HG03354 (cell line): ENCODE measurements around the gene SPEN.

ENCODE experiments used
- ATAC-seq: cut with Tn5 transposase; IDR thresholded peaks from one replicate; pipeline ENCODE4 v1.9.1; 2021; ENCODE audit warnings: mild to moderate bottlenecking; ENCODE audit not compliant: unreplicated experiment, poor library complexity, severe bottlenecking

Gene SPEN

DNA sequence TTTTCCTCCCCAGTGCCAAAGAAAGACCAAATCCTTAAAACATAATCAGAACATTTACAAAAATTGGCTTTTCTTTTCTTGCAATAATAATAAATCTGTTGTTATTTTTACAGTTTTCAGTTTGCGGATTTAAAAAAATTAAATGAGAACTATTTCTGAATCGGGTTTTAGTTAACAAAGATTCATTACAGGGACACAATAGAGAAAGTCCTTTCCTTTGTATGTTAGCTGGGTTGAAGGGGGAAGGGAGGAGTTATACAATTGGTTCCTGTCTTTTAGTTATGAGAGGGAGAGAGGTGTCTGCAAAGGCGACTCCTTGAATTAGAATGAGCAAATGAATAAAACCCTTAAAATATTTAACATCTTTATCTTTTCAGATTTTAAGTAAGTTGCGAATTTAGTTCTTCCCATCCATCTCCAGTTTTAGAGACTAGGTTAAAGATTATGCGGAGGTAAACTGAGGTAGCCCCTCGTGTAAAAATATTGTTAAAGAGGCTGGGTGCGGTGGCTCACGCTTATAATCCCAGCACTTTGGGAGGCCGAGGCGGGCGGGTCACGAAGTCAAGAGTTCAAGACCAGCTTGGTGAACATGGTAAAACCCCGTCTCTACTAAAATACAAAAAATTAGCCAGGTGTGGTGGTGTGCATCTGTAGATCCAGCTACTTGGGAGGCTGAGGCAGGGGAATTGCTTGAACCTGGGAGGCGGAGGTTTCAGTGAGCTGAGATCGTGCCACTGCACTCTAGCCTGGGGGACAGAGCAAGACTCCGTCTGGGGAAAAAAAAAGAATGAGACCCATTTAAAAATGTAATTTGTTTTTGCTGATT lies 3.9 kb downstream of the SPEN start:
- no peak for ATAC-seq

DNA sequence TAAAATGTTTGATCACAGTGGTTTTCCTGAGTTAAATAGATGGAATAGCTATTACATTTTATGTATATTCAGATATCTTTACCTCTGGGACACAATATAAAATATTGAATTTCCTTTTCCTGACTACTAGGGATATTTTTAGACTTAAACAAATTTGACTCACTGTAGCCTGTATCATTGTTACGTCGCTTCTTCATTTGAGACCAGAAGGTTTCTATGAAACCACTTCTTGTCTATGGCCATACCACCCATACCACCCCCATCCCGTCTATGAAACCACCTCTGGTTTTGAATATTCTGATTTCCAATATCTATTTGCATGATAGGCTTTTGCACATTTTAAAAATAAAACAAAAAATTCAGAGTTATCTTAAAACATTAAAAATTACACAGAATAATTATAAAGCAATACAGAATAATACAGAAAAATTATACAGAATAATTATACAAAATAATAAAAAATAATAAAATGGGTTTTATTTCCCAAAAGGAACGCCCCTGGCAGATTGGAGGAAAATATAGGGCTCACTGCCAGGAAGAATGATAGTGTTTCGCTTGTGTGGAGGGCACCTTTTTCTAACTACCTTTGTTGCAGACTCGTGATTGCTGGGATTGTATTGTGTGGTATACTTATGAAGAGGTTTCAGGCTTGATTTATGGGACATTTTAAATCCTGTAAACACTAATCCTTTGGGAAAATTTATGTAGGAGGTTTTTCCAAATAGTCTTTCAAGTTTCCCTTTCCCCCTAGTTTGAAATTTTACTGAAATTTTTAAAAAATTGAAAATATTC lies 4.7 kb downstream of the SPEN start:
- peak; percentile 29 for ATAC-seq

DNA sequence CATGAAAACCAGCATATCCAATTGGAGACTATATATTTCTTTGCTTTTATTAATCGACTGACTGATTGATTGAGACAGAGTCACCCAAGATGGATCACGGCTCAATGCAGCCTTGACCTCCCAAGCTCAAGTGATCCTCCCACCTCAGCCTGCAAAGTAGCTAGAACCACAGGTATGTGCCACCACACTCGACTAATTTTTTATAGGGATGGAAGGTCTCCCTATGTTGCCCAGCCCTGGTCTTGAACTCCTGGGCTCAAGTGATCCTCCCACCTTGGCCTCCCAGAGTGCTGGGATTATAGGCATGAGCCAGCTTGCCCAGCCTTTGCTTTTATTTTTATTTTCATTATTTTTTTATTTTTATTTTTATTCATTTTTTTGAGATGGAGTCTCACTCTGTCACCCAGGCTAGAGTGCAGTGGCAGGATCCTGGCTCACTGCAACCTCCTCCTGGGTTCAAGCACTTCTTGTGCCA lies 5.4 kb downstream of the SPEN start:
- ATAC-seq, result no peak

DNA sequence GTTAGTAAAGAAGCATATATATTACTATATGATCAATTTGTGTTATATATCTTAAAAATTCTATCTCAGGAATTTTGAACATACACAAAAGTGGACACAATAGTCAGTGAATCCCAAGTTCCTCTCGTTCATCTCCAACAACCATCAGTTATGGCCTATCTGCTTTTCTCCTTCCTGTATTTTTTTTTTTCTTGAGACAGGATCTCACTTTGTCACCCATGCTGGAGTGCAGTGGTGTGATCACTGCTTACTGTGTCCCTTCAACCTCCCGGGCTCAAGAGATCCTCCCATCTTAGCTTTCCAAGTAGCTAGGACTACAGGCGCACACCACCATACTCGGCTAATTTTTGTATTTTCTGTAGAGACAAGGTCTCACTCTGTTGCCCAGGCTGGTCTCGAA lies 9.4 kb downstream of the SPEN start:
- ATAC-seq, result no peak

DNA sequence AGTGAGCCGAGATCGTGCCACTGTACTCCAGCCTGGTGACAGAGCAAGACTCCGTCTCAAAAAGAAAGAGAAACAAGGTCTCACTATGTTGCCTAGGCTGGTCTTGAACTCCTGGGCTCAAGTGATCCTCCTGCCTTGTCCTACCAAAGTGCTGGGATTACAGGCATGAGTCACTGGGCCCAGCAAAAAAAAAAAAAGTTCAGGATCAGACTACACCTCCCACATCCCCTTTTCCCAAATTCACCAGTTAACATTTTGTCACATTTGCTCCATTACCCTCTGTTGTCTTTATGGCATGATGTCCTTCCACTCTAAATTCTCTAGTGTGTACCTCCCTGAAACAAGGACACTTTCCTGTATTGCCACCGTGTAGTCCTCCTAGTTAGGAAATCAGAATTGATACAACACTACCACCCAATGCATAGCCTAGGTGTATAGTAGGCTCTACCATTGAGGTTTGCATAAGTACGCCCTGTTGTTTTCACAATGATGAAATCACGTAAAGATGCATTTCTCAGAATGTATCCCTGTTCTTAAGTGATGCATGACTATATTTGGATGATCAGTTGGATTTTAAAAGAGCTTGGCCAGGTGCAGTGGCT lies 10.7 kb downstream of the SPEN start:
- ATAC-seq, result no peak

DNA sequence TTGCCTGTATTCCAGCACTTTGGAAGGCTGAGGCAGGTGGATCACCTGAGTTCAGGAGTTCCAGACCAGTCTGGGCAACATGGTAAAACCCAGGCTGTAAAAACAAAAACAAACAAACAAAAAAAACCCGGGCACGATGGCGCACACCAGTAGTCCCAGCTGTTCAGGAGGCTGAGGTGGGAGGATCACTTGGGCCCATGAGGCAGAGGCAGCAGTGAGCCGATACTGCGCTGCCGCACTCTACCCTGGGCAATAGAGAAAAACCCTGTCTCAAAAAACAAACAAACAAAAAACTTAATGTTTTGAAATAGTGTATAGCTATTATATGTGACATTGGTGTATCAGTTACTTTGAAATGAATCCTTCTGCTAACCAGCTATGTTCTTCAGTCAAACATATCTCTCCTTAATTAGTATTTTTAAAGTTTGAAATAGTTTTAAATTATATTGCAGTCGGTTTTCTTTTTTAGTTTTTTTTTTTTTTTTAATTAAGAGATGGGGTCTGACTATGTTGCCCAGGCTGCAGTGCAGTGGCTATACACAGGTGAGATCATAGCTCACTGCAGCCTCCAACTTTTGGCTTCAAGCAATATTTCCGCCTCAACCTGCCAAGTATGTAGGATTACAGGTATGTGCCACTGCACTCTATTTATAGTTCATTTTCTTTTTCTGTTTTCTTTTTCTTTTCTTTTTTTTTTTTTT lies 11.3 kb downstream of the SPEN start:
- ATAC-seq, result no peak

DNA sequence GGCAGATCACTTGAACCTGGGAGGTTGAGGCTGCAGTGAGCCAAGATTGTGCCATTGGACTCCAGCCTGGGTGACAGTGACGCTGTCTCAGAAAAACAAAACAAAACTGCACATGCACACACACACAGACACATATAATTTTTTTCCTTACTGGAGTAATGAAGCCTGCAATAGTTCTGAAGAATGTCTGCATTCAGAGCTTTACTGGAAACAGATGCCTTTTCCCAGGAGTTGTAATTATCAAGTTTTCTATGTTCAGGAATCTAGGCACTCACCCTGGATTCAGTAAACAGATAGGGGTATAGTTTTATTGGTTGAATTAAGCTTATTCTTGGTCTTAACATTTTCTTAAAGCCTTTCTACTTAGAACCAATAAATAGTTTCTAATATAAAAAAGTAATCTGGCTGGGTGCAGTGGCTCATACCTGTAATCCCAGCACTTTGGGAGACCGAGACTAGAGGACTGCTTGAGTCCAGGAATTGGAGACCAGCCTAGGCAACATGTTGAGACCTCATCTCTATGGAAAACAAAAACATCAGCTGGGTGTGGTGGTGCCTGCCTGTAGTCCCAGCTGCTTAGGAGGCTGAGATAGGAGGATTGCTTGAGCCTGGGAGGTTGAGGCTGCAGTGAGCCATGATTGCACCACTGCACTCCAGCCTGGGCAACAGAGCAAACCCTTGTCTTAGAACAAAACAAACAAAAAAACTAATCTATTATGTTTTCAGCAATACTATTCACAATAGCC lies 15.8 kb downstream of the SPEN start:
- no peak for ATAC-seq

DNA sequence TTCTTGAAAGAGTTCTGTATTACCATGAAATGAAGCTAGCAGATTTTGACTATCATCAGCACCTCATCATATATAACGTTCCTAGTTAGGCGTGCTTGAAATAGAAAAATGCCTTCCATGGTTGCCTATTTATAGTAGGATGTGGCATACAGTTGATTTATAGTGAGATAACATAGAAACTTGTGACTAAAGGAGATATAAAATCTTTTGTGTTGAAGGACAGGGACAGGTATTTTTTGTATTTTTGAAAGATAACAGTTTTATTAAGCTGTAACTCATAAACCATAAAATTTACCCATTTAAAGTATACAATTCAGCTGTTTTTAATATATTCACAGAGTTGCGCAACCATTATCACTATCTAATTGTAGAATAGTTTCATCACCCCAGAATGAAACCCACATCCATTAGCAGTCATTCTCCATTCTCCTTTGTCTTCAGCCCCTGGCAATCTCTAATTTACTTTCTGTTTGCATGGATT lies 19.3 kb downstream of the SPEN start:
- no peak for ATAC-seq

DNA sequence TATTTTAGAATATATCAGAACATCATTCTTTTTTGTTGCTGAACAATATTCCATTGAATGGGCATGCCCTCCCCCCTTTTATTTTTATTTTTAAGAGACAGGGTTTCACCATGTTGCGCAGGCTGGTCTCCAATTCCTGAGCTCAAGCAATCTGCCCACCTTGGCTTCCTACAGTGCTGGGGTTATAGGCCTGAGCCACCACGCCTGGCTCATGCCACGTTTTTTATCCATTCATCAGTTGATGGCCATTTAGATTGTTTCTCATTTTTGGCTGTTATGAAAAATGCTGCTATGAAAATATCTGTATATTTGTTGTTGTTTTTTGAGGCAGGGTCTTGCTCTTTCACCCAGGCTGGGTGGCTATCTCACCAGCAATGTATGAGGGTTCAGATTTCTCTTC lies 19.8 kb downstream of the SPEN start:
- no peak for ATAC-seq

DNA sequence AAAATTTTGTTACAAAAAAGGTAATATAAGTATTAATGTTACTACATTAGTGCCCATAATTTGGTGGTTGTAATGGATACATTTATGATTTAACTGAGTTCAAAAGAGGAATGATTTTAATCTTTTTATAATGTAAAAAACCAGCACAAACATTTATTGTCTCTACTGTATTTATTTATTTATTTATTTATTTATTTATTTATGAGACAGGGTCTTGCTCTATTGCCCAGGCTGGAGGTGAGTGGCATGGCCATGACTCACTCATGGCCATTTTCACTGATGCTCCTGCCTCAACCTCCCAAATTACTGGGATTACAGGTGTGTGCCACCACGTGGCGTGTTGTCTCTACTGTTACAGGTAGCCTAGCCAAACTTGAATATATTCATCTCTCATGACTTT lies 21.9 kb downstream of the SPEN start:
- ATAC-seq, result no peak

DNA sequence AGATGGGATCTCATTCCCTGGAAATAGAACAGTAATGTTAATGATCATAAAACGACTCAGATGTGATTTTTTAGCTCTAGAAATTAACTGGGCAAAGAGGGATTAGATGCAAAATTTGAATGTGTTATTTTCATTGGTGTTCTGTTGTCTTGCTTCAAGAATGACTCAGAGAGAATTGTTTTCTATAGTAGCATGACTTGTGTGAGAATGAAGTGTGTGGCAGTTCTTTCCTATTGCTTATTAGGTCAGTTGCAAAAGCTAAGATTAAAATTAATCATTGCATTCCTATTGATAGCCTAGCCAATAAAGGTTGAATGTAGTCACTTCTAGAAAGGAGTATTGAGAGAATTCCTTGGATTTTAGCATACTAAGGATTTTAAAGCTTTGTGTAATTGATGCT lies 22.9 kb downstream of the SPEN start:
- no peak for ATAC-seq

DNA sequence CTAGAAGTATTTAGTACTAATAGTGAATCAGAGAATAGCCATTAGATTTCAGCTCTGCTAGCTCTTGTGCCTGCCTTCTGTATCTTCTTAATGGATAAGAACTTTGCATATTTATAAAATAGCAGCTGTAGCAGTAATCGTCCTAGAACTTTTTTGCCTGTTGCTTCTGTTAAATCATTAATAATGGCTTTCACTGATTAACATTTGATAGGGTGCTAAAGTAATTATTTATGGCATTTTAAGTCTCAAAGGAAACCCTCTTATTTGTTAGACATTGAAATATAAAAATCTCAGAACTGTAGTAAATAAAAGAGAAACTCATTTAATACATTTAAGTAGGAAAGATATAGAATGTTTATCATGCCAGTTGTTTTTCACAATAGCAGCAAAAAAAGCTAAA lies 27.0 kb downstream of the SPEN start:
- no peak for ATAC-seq

DNA sequence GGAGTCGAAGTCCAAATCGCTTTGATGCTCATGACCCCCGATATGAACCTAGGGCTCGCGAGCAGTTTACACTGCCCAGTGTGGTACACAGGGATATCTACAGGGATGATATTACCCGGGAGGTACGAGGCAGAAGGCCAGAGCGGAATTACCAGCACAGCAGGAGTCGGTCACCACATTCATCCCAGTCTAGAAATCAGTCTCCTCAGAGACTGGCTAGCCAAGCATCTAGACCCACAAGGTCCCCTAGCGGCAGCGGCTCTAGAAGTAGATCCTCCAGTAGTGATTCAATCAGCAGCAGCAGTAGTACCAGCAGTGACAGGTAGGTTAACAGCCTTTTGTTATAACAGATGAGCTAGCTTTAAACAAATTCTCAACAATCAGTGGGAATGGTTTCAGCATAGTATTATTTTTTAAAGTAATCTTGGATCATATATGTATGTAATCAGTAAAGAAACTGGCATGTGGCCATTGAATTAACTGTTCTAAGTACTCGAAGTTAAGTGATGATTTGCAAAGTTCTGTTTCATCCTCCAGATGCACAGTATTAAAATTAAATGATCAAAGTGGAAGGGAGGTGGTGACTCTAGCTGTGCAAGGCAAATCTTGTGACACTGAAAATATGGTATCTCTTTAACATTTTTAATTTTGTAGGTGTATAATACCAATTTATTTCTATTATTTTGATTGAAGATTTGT lies 29.0 kb downstream of the SPEN start:
- ATAC-seq, result no peak

DNA sequence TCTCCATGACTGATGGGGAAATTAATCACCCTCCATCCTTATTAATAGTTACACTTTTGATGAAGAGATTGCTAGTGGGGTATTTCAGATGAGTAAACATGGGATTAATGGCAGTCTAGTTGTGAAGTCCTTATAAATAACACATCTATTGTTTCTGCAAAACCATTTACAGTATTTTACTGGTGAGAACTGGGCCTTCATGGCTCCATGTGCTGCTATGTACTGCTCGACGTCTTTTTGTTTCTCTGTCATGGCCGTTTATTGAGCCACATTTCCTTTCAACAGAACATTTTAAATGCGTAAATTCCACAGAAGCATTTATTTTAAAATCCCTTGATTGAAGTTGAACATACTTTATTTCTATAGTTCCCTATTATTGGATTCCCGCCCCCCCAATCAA lies 34.5 kb downstream of the SPEN start:
- no peak for ATAC-seq

DNA sequence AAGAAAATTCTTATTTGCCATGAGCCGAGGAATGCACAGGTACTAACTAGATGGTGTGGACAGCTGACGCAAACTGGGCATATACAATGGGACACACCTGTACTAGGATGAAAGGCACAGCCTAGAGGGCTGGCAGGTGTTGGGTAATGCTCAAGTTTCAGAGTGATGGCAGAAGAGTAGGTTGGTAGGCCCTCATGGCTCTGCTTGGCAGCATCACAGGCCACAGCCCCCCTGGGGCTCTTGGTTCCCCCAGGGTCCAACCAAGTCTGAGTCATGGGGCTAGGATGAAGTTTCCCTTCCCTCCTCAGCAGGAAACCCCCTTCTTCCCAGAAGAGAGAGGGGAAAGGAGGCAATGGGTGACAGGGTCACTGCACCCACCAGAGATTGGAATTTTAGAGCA lies 35.2 kb downstream of the SPEN start:
- ATAC-seq, result no peak

DNA sequence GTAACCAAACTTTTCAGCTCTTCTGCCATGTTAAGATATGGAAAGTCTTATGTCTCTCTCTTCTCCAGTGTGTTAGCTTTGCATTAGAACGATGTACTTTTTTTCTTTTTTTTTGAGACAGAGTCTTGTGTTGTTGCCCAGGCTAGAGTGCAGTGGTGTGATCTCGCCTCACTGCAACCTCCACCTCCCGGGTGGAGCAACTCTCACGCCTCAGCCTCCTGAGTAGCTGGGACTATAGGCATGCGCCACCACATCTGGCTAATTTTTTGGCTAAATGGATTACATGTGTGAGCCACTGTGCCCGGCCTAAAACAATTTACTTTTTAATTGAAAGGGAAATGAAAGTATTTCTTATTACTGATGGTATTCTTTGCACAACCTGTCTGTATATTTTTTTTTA lies 35.8 kb downstream of the SPEN start:
- ATAC-seq, result no peak

DNA sequence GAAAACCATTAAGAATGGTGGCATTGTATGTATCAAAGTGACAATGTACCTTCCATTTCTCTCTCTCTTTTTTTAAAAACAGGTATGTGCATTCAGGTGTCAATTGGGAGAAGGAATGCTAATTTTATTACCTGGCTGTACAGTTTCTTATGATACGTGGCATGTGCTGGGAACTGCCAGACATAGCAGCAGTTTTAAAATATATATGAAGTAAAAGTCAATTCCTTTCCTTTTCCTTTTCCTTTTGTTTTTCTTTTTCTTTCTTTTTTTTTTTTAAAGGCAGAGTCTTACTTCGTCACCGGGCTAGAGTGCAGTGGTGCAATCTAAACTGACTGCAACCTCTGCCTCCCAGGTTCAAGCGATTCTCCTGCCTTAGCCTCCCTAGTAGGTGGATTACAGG lies 37.0 kb downstream of the SPEN start:
- ATAC-seq, result no peak

DNA sequence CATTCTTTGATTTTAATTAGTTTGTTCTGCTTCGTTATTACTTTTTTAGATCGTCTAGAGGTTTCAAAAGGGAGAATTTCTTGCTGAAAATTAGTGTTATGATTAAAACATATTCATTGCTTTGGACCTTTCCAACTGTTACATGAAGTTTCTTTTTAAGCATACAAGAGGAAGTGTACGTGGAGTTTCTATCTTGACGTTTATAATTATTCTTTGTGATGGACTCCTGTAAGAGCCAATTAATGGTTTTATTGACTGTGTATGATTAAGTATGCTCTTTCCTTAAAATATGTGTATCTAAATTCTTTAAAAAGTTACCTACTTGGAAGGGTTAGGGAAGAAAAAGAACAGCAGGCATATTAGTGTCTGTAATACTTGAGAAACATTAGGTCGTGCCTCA lies 37.8 kb downstream of the SPEN start:
- ATAC-seq, result no peak
